ENCODE measurements around the gene TBC1D32. TPM values are rescaled to one million over a fixed set of nuclear protein-coding genes. Genes with fewer than 3 reads are reported as not detected.

TBC1D32 gene
- total RNA-seq, 1 donor from 2014 or later, result 7.9 TPM

- FAIRE-seq (no peak), DNase-seq (ENCODE audit: low read depth) (no peak)
- Histone ChIP-seq H3K27me3 (ENCODE audit: control insufficient read depth, insufficient read depth, low read length) (no peaks in the 10 kb centered on the region), H3K36me3 (ENCODE audit: control insufficient read depth, insufficient read depth, low read length) (no peaks in the 10 kb centered on the region), H3K4me3 (ENCODE audit: low read depth, low read length) (no peak overlapping the region)
- TF ChIP-seq CTCF (IDR thresholded peaks at IDR 0.05; ENCODE audit: insufficient read depth, low read length, severe bottlenecking), result no peak
Observed at GRCh38 chr6:121040831-121041230, 293.4 kb downstream of the TBC1D32 start.

- H3K27me3 ChIP-seq (ENCODE audit: control insufficient read depth, insufficient read depth, low read length), result no peaks in the 10 kb centered on the region
- DNase-seq (ENCODE audit: low read depth) (no peak), FAIRE-seq (no peak)
- TF ChIP-seq CTCF (IDR thresholded peaks at IDR 0.05; ENCODE audit: insufficient read depth, low read length, severe bottlenecking), result no peak
- H3K36me3 ChIP-seq (ENCODE audit: control insufficient read depth, insufficient read depth, low read length), result no peaks in the 10 kb centered on the region
- H3K4me3 ChIP-seq (ENCODE audit: low read depth, low read length), result no peak overlapping the region
Observed at GRCh38 chr6:121033091-121033490, 301.2 kb downstream of the TBC1D32 start.

DNA sequence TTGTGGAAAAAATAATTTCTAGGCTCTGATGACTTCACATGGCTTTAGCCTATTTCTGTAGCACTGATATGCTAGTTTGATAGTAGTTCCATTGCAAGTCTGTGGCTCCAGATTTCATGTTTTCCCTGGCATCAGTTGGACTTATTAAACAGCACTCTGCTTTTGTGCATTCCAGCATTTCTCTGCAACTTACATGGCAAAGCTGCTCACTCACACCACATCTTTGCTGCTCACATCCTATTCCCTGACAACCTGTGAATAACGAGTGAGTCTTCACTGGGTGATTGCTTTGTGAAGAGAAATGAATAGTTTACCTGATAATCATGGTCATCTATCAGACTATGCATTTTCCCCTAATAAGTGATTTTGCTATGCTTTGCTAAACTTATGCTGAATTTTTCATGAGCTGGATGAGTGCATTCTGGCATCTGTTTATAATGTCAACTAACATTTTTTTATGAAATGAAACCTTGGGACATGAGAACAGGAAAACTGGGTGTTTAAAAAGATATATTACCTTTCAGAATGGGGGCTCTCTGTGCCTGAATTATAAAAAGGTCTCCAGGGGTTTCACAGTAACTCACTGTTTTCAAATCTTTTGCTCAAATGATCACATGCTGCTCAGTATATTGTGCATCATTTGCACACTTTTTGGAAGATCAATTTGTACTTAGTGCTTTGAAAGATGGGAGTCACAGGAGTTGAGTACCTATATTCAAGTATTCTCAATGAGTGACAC, 301.8 kb downstream of the TBC1D32 start:
- no peaks in the 10 kb centered on the region for H3K27me3 ChIP-seq (ENCODE audit: control insufficient read depth, insufficient read depth, low read length)
- TF ChIP-seq CTCF (IDR thresholded peaks at IDR 0.05; ENCODE audit: insufficient read depth, low read length, severe bottlenecking), result no peak
- no peak overlapping the region for H3K4me3 ChIP-seq (ENCODE audit: low read depth, low read length)
- DNase-seq (ENCODE audit: low read depth), result no peak
- H3K36me3 ChIP-seq (ENCODE audit: control insufficient read depth, insufficient read depth, low read length), result no peaks in the 10 kb centered on the region
- FAIRE-seq, result no peak

Other genes with a start within 250 kb of the TBC1D32 start
- 118 and 127 TPM in 2 replicates for gene GJA1, start 101.2 kb upstream of the TBC1D32 start, total RNA-seq